GM12878 (cell line): ENCODE measurements around the gene EEF1G. TPM values are rescaled to one million over a fixed set of nuclear protein-coding genes. Genes with fewer than 3 reads are reported as not detected.

Source experiments
- BCLAF1 ChIP-seq: fragments of 450-650 bp; IDR thresholded peaks from 2 replicates; pipeline ENCODE4 v1.6.1; 2017; ENCODE audit warnings: antibody characterized with exemption, mild to moderate bottlenecking, moderate library complexity
- BRCA1 ChIP-seq: IDR thresholded peaks from 2 replicates; pipeline ENCODE4 v1.6.1; 2011; ENCODE audit warnings: low read depth, low read length, improper control_type of control experiment
- EED ChIP-seq: sonication (generic); IDR thresholded peaks from 2 replicates; pipeline ENCODE4 v1.6.1; 2016; ENCODE audit warnings: antibody characterized with exemption, low read depth
- HSF1 ChIP-seq: fragments of 150-350 bp; IDR thresholded peaks from 2 replicates; pipeline ENCODE4 v1.6.1; 2014; ENCODE audit warnings: mild to moderate bottlenecking, low read depth, low read length
- PAX5 ChIP-seq: IDR thresholded peaks from 2 replicates; pipeline ENCODE4 v1.6.1; 2011; ENCODE audit warnings: low read depth, low read length, borderline replicate concordance
- PAX8 ChIP-seq: fragments of 450-650 bp; IDR thresholded peaks from 2 replicates; pipeline ENCODE4 v1.6.1; 2017; ENCODE audit warnings: mild to moderate bottlenecking, moderate library complexity
- SIX5 ChIP-seq: IDR thresholded peaks from 2 replicates; pipeline ENCODE4 v1.6.1; 2011; ENCODE audit warnings: mild to moderate bottlenecking, low read depth, low read length, moderate library complexity; ENCODE audit not compliant: severe bottlenecking
- SMC3 ChIP-seq: IDR thresholded peaks from 2 replicates; pipeline ENCODE4 v1.6.1; 2011; ENCODE audit warnings: low read length, improper control_type of control experiment, borderline replicate concordance
- polyA plus RNA-seq, 11 experiments: library from polyadenylated mRNA; depleted of rRNA in 4 of 11; unstranded in 6 of 11; stranded (reverse) in 5 of 11; fragments of >200 nt; fragmentation: Nextera tagmentation in 4 of 11; fragmentation: Illumina TruSeq in 1 of 11; extraction: Ambion mirVana in 4 of 11; extraction: Trizol in 1 of 11; gene quantifications; 1 replicate in 1 of 11; 2 replicates in 10 of 11; pipeline versions ENCODE4 v1.2.1 to v1.2.3, GENCODE V29; 2011 to 2016; ENCODE audit warnings: inconsistent platforms in 2 of 11, missing spikeins in 2 of 11, low read depth in 1 of 11
- total RNA-seq, 4 experiments: library from RNA; depleted of rRNA in 3 of 4; stranded (reverse); fragments of >200 nt in 3 of 4; fragmentation: Illumina TruSeq in 1 of 4; extraction: Trizol in 1 of 4; gene quantifications; 2 replicates each; pipeline versions ENCODE4 v1.2.1 to v1.2.3, GENCODE V29; 2013 to 2021
- TF ChIP-seq, protein P1 (sequence below): fragments of 450-650 bp; IDR thresholded peaks from 2 replicates; pipeline ENCODE4 v1.6.1; 2016; ENCODE audit warnings: mild to moderate bottlenecking, moderate library complexity, borderline replicate concordance

EEF1G gene
- total and polyA plus RNA-seq, 10 of the 15 experiments (the other 5 are each of a cell fraction or from before 2014, with no cell fraction given): 850 to 2,739 (median 2,277) TPM

GRCh38 chr11:62573592-62574362 is at the start of gene EEF1G (continued):
- no peak for TF ChIP-seq BCLAF1
- no peak for TF ChIP-seq SMC3
- no peak for TF ChIP-seq EED
- peak; percentile 31 for TF ChIP-seq SIX5
- TF ChIP-seq PAX5: no peak
- peak; percentile 49 for TF ChIP-seq BRCA1
- TF ChIP-seq PAX8: no peak
- TF ChIP-seq, protein P1, sequence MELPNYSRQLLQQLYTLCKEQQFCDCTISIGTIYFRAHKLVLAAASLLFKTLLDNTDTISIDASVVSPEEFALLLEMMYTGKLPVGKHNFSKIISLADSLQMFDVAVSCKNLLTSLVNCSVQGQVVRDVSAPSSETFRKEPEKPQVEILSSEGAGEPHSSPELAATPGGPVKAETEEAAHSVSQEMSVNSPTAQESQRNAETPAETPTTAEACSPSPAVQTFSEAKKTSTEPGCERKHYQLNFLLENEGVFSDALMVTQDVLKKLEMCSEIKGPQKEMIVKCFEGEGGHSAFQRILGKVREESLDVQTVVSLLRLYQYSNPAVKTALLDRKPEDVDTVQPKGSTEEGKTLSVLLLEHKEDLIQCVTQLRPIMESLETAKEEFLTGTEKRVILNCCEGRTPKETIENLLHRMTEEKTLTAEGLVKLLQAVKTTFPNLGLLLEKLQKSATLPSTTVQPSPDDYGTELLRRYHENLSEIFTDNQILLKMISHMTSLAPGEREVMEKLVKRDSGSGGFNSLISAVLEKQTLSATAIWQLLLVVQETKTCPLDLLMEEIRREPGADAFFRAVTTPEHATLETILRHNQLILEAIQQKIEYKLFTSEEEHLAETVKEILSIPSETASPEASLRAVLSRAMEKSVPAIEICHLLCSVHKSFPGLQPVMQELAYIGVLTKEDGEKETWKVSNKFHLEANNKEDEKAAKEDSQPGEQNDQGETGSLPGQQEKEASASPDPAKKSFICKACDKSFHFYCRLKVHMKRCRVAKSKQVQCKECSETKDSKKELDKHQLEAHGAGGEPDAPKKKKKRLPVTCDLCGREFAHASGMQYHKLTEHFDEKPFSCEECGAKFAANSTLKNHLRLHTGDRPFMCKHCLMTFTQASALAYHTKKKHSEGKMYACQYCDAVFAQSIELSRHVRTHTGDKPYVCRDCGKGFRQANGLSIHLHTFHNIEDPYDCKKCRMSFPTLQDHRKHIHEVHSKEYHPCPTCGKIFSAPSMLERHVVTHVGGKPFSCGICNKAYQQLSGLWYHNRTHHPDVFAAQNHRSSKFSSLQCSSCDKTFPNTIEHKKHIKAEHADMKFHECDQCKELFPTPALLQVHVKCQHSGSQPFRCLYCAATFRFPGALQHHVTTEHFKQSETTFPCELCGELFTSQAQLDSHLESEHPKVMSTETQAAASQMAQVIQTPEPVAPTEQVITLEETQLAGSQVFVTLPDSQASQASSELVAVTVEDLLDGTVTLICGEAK: no peak
- TF ChIP-seq HSF1: peak; percentile 97
